Spleen (tissue), 11 donors: ENCODE data around the gene RNGTT. TPM values are rescaled to one million over a fixed set of nuclear protein-coding genes. Genes with fewer than 3 reads are reported as not detected.
A peak's percentile ranks its signal among the peaks of the same experiment; 100 is the strongest.

Experiments used
- DNase-seq: peaks from one replicate; pipeline ENCODE4 v3.0.0-alpha.2; 2020
- H3K27ac ChIP-seq, 8 donors: fragments of 200-600 bp; sonication (generic) in 7 of 8; 1 replicate in 4 of 8; 2 replicates in 4 of 8; pipeline versions ENCODE4 v1.5.0 to v1.8.0; 2016 to 2021; ENCODE audit warnings: inconsistent platforms in 4 of 8, mild to moderate bottlenecking in 4 of 8, moderate library complexity in 1 of 8
- H3K27me3 ChIP-seq, 7 donors: fragments of 200-600 bp; sonication (generic) in 6 of 7; replicated peaks in 1 of 7; 1 replicate in 4 of 7; 2 replicates in 3 of 7; pipeline versions ENCODE4 v1.5.0 to v1.8.0; 2016 to 2021; ENCODE audit warnings: inconsistent platforms in 3 of 7, mild to moderate bottlenecking in 1 of 7
- H3K36me3 ChIP-seq, 6 donors: fragments of 200-600 bp; sonication (generic) in 5 of 6; 1 replicate in 4 of 6; 2 replicates in 2 of 6; pipeline versions ENCODE4 v1.5.0 to v1.8.0; 2016 to 2021; ENCODE audit warnings: inconsistent platforms in 2 of 6
- H3K4me1 ChIP-seq, 6 donors: fragments of 200-600 bp; sonication (generic) in 5 of 6; 1 replicate in 3 of 6; 2 replicates in 3 of 6; pipeline versions ENCODE4 v1.5.0 to v1.8.0; 2016 to 2021; ENCODE audit warnings: inconsistent platforms in 3 of 6
- H3K4me3 ChIP-seq, 8 donors: fragments of 200-600 bp; sonication (generic) in 7 of 8; 1 replicate in 4 of 8; 2 replicates in 4 of 8; pipeline versions ENCODE4 v1.5.0 to v1.8.0; 2016 to 2021; ENCODE audit warnings: inconsistent platforms in 4 of 8, mild to moderate bottlenecking in 4 of 8, moderate library complexity in 2 of 8
- H3K9me3 ChIP-seq, 8 donors: fragments of 200-600 bp; sonication (generic) in 7 of 8; 1 replicate in 4 of 8; 2 replicates in 4 of 8; pipeline versions ENCODE4 v1.5.0 to v1.8.0; 2016 to 2021; ENCODE audit warnings: inconsistent platforms in 4 of 8
- POLR2A ChIP-seq, 3 donors: fragments of 450-650 bp; IDR thresholded peaks; one replicate each; pipeline ENCODE4 v1.5.1; 2017; ENCODE audit warnings: antibody characterized with exemption in 3 of 3, mild to moderate bottlenecking in 1 of 3
- POLR2AphosphoS5 ChIP-seq, 3 donors: sonication (generic); formaldehyde crosslinking; IDR thresholded peaks; one replicate each; pipeline ENCODE4 v1.5.1; 2017; ENCODE audit warnings: antibody characterized with exemption in 3 of 3
- WGBS, 5 donors: extraction: QIAGEN DNeasy Blood & Tissue Kit in 3 of 5; methylation state at CpG; one replicate each; pipeline versions ENCODE4 v1.1.5 to v1.1.7; 2013 to 2018; 5-methylcytosine and 5-hydroxymethylcytosine counted together
- intact Hi-C: fragments of 100-400 bp; cut with DNase I; formaldehyde crosslinking; loops from one replicate; pipeline ENCODE4 v1.15.0; 2023; ENCODE audit warnings: low total_unique reads
- polyA plus RNA-seq, 3 donors: library from polyadenylated mRNA; stranded (reverse); fragments of 200-250 nt; gene quantifications; one replicate each; pipeline ENCODE4 v1.2.1, GENCODE V29; 2013
- total RNA-seq, 7 donors: library from RNA; depleted of rRNA in 3 of 7; stranded (reverse); fragments of >200 nt in 3 of 7; fragmentation: NEBNext Ultra II Directional in 4 of 7; extraction: Animal tissue kit (Norgen Biotek cat#: 25700) in 4 of 7; gene quantifications; one replicate each; pipeline versions ENCODE4 v1.1.0 to v1.2.1, GENCODE V29; 2016 to 2021
- TF ChIP-seq, protein P1 (sequence below), 11 experiments: fragments of 200-600 bp in 7 of 11; fragments of 450-650 bp in 4 of 11; sonication (generic) in 4 of 11; IDR thresholded peaks in 8 of 11; conservative IDR thresholded peaks in 3 of 11; 1 replicate in 7 of 11; 2 replicates in 4 of 11; pipeline versions ENCODE4 v1.4.0 to v1.8.0; 2016 to 2021; ENCODE audit warnings: antibody characterized with exemption in 11 of 11, inconsistent platforms in 4 of 11, mild to moderate bottlenecking in 1 of 11
- donor health status: healthy with polysubstance abuse.
- donor health status: DM: no; HTN: no; CAD: no; lungs with moderate emphysema.
- donor health status: DM: no; HTN: no; CAD: no.
- donor health status: Bipolar disorder and iron deficiency.
- donor health status: healthy.
- donor health status: DM: no; HTN: no; CAD: no.
- donor health status: DM: yes; HTN: yes; CAD: no.

Gene RNGTT
- total and polyA plus RNA-seq, 10 donors: 9.4 to 27.1 (median 17.6) TPM

DNA sequence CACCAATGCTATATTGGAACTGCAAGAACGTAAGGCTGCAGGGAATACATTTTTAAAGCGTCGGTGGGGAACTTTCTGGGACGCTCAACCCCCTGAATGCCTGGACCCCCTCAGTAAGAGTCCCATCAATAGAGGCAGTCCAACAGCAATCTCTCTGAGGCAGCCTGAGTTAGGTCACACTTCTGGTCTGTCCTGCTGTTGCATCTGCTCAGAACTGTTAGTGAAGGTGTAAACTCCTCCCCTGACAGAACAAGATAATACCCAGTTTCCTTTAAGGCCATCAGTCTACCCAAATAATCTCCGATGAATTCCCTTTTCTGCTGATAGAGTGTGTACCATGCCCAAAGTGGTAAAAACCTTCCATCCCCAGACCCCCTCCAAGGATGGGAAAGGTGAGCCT is 1.1 kb upstream of the RNGTT start:
- intact Hi-C loops: no loop called here

DNA sequence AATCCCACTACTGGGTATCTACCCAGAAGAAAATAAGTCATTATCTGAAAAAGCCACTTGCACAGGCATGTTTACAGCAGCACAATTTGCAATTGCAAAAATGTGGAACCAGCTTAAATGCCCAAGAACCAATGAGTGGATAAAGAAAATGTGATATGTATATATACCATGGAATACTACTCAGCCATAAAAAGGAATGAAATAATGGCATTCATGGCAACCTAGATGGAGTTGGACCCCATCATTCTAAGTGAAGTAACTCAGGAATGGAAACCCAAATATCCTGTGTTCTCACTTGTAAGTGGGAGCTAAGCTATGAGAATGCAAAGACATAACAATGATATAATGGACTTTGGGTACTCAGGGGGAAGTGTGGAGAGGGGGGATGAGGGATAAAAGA is 4.6 kb downstream of the RNGTT start:
- H3K27ac ChIP-seq: no peak overlapping the region
- H3K4me3 ChIP-seq: no peak overlapping the region
- H3K4me1 ChIP-seq: peaks cover 9 to 52% (median 17%) of the 10 kb centered on the region in 6 donors
- intact Hi-C loops: no loop called here
- peaks cover 7 to 20% (median 16%) of the 10 kb centered on the region in 8 donors for H3K9me3 ChIP-seq
- no peak for DNase-seq
- no peaks in the 10 kb centered on the region for H3K27me3 ChIP-seq
- peaks cover 0 to 6% (median 0%) of the 10 kb centered on the region in 6 donors for H3K36me3 ChIP-seq
- TF ChIP-seq POLR2A (IDR thresholded peaks at IDR 0.05): no peak
- TF ChIP-seq, protein P1, sequence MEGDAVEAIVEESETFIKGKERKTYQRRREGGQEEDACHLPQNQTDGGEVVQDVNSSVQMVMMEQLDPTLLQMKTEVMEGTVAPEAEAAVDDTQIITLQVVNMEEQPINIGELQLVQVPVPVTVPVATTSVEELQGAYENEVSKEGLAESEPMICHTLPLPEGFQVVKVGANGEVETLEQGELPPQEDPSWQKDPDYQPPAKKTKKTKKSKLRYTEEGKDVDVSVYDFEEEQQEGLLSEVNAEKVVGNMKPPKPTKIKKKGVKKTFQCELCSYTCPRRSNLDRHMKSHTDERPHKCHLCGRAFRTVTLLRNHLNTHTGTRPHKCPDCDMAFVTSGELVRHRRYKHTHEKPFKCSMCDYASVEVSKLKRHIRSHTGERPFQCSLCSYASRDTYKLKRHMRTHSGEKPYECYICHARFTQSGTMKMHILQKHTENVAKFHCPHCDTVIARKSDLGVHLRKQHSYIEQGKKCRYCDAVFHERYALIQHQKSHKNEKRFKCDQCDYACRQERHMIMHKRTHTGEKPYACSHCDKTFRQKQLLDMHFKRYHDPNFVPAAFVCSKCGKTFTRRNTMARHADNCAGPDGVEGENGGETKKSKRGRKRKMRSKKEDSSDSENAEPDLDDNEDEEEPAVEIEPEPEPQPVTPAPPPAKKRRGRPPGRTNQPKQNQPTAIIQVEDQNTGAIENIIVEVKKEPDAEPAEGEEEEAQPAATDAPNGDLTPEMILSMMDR (IDR thresholded peaks at IDR 0.05 in 8 of 11, conservative IDR thresholded peaks at IDR 0.05 in 3 of 11): no peak

More for the DNA sequence above, 1.1 kb upstream of the RNGTT start:
- H3K36me3 ChIP-seq: no peaks in the 10 kb centered on the region
- H3K27ac ChIP-seq: no peak overlapping the region
- peak overlapping the region in 6 of 8 donors; percentile 65 to 97 (median 88) for H3K4me3 ChIP-seq
- H3K27me3 ChIP-seq: no peaks in the 10 kb centered on the region
- TF ChIP-seq POLR2AphosphoS5 (IDR thresholded peaks at IDR 0.05) (no peak), POLR2A (IDR thresholded peaks at IDR 0.05) (no peak)
- TF ChIP-seq, protein P1 (IDR thresholded peaks at IDR 0.05 in 8 of 11, conservative IDR thresholded peaks at IDR 0.05 in 3 of 11): no peak
- 77 to 92% (median 89%) methylated on average over 5 of the region's 5 CpGs for WGBS, 5 donors
- peaks cover 9 to 49% (median 25%) of the 10 kb centered on the region in 6 donors for H3K4me1 ChIP-seq
- DNase-seq: no peak
- H3K9me3 ChIP-seq: peaks cover 0 to 40% (median 22%) of the 10 kb centered on the region in 8 donors

DNA sequence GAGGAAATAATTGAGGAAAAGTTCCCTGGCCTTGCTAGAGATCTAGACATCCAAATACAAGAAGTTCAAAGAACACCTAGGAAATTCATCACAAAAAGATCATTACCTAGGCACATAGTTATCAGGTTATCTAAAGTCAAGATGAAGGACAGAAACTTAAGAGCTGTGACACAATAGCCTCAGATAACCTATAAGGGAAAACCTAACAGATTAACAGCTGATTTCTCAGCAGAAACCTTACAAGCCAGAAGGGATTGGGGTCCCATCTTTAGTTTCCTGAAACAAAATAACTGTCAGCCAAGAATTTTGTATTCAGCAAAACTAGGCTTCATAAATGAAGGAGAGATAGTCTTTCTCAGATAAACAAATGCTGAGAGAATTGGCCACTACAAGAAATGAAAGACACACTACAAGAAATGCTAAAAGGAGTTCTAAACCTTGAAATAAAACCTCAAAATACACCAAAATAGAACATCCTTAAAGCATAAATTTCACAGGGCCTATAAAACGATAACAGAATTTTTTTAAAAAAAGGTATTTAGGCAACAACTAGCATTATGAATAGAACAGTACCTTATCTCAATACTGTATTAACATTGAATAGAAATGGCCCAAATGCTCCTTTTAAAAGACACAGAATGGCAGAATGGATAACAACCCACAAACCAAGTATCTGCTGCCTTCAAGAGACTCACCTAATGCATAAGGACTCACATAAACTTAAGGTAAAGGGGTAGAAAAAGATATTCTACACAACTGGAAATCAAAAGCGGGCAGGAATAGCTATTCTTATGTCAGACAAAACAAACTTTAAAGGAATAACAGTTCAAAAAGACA is 9.7 kb downstream of the RNGTT start:
- 97 to 99% (median 98%) methylated on average over 2 of the region's 2 CpGs for WGBS, 5 donors
- no peak for DNase-seq
- no peak for TF ChIP-seq POLR2A (IDR thresholded peaks at IDR 0.05)
- intact Hi-C loops: no loop called here
- H3K9me3 ChIP-seq: peaks cover 7 to 47% (median 34%) of the 10 kb centered on the region in 8 donors
- H3K27ac ChIP-seq: no peak overlapping the region
- H3K27me3 ChIP-seq: no peaks in the 10 kb centered on the region
- no peak overlapping the region for H3K4me3 ChIP-seq
- H3K36me3 ChIP-seq: peaks cover 0 to 18% (median 0%) of the 10 kb centered on the region in 6 donors
- peaks cover 0 to 12% (median 0%) of the 10 kb centered on the region in 6 donors for H3K4me1 ChIP-seq

DNA sequence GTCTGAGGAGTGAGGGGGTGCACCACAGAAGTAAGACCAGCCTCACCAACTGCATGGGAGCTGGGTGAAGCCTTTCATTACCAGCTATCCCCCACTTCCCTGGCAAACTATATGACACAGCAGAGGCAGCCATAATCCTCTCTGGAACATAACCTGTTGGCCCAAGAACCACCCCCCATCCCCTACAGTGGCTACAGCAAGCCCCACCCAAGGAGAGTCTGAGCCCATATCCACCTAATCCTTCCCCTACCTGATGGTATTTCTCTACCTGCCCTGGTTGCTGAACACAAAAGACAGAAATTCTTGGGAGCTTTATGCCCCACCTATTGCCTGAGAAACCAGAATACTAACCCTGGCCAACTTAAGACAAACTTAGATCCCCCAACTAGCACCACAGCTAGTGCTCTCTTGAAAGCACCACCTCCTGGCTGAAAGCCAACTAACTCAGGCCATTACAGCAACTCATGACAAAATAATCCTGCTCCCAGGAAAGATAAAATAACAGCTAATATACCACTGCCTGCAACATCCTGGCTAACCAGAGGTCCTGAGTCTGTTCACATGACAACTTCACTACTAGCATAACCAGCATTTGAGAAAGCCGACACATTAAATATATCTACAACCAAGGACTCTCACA is 11.2 kb downstream of the RNGTT start:
- no peak for DNase-seq
- no peaks in the 10 kb centered on the region for H3K27me3 ChIP-seq
- intact Hi-C loops: no loop called here
- peaks cover 7 to 47% (median 34%) of the 10 kb centered on the region in 8 donors for H3K9me3 ChIP-seq
- peaks cover 0 to 8% (median 0%) of the 10 kb centered on the region in 6 donors for H3K4me1 ChIP-seq
- 91 to 100% (median 97%) methylated on average over 1 of the region's 1 CpG for WGBS, 5 donors
- H3K27ac ChIP-seq: no peak overlapping the region
- TF ChIP-seq POLR2AphosphoS5 (IDR thresholded peaks at IDR 0.05) (no peak), POLR2A (IDR thresholded peaks at IDR 0.05) (no peak)
- TF ChIP-seq, protein P1 (IDR thresholded peaks at IDR 0.05 in 8 of 11, conservative IDR thresholded peaks at IDR 0.05 in 3 of 11): no peak
- no peak overlapping the region for H3K4me3 ChIP-seq
- peaks cover 0 to 18% (median 0%) of the 10 kb centered on the region in 6 donors for H3K36me3 ChIP-seq
